Stomach (tissue), 9 donors: ENCODE data around the gene CNNM4. TPM values are rescaled to one million over a fixed set of nuclear protein-coding genes. Genes with fewer than 3 reads are reported as not detected.

ENCODE experiments used
- DNase-seq, 2 donors: peaks; one replicate each; pipeline versions ENCODE4 v3.0.0 to v3.0.0-alpha.2; 2013 to 2019
- H3K27ac ChIP-seq, 5 donors: fragments of 200-600 bp in 4 of 5; sonication (generic) in 4 of 5; one replicate each; pipeline ENCODE4 v1.5.1; 2013 to 2019; ENCODE audit warnings: mild to moderate bottlenecking in 1 of 5, moderate library complexity in 1 of 5
- H3K27me3 ChIP-seq, 3 donors: fragments of 200-600 bp; sonication (generic); one replicate each; pipeline ENCODE4 v1.5.1; 2017 to 2019; ENCODE audit warnings: mixed run types in 1 of 3
- H3K36me3 ChIP-seq, 4 donors: fragments of 200-600 bp; sonication (generic); 1 replicate in 3 of 4; 2 replicates in 1 of 4; pipeline ENCODE4 v1.5.1; 2016 to 2019
- H3K4me1 ChIP-seq, 4 donors: fragments of 200-600 bp; sonication (generic); one replicate each; pipeline ENCODE4 v1.5.1; 2016 to 2019
- H3K4me3 ChIP-seq, 4 donors: fragments of 200-600 bp; sonication (generic) in 3 of 4; one replicate each; pipeline ENCODE4 v1.5.1; 2016 to 2019; ENCODE audit warnings: mild to moderate bottlenecking in 1 of 4
- H3K9me3 ChIP-seq, 4 donors: fragments of 200-600 bp; sonication (generic); one replicate each; pipeline ENCODE4 v1.5.1; 2016 to 2019
- EP300 ChIP-seq: sonication (generic); formaldehyde crosslinking; IDR thresholded peaks from one replicate; pipeline ENCODE4 v1.6.1; 2017; ENCODE audit warnings: antibody characterized with exemption
- POLR2A ChIP-seq, 4 donors: fragments of 450-650 bp; IDR thresholded peaks; one replicate each; pipeline ENCODE4 v1.6.1; 2016; ENCODE audit warnings: antibody characterized with exemption in 4 of 4, control low read depth in 2 of 4, mild to moderate bottlenecking in 1 of 4, moderate library complexity in 1 of 4
- POLR2AphosphoS5 ChIP-seq, 3 donors: sonication (generic); formaldehyde crosslinking; IDR thresholded peaks; one replicate each; pipeline ENCODE4 v1.6.1; 2016; ENCODE audit warnings: antibody characterized with exemption in 3 of 3
- WGBS, 5 donors: extraction: QIAGEN DNeasy Blood & Tissue Kit in 3 of 5; methylation state at CpG; one replicate each; pipeline versions ENCODE4 v1.1.5 to v1.1.7; 2013 to 2018; 5-methylcytosine and 5-hydroxymethylcytosine counted together
- intact Hi-C: fragments of 100-400 bp; cut with DNase I; formaldehyde crosslinking; loops from one replicate; pipeline ENCODE4 v1.15.1; 2023; ENCODE audit warnings: low total_unique reads
- polyA plus RNA-seq, 3 donors: library from polyadenylated mRNA; stranded (reverse); fragments of 200-250 nt; gene quantifications; one replicate each; pipeline ENCODE4 v1.2.3, GENCODE V29; 2013
- total RNA-seq, 5 donors: library from RNA; depleted of rRNA; stranded (reverse); fragments of >200 nt; gene quantifications; one replicate each; pipeline versions ENCODE4 v1.1.0 to v1.2.3, GENCODE V29; 2014 to 2016
- TF ChIP-seq, protein P1 (sequence below), 7 experiments: fragments of 450-650 bp in 4 of 7; fragments of 200-600 bp in 3 of 7; sonication (generic) in 3 of 7; IDR thresholded peaks; one replicate each; pipeline ENCODE4 v1.5.1; 2016 to 2019; ENCODE audit warnings: antibody characterized with exemption in 7 of 7, control low read depth in 2 of 7, mild to moderate bottlenecking in 1 of 7
- donor health status: healthy with polysubstance abuse.
- donor health status: Bipolar disorder and iron deficiency.
- donor health status: healthy.

The CNNM4 gene
- total and polyA plus RNA-seq, 8 donors, result 1.2 to 26.6 (median 2.8) TPM

DNA sequence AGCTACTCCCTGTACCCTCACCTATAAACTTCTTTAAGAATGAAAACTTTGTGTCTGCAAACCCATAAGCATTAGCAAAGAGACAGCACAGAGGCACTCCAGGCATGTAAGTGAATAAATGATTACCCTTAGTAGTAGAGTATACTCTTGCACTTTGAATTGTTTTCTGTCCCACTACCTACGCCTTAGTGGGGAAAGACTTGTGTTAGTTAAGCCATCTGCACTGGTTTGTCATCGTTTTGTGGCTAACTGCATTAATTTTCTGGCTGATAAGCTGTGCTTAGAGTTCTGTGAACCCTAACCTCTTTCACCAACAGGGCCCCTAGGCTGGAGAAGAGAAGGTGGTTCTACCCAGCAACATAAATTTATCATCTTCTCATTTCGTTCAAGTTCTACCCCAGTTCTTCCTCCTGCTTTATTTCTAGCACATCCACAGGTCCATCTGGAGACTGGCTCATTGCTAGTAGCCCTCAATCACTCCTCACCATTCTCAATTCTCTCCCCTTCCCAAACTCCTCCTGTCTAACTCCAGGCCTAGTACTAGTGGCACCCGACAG, 21.5 kb upstream of the CNNM4 start:
- Histone ChIP-seq H3K4me3 (peak overlapping the region; percentile 63 to 98 (median 90)), H3K9me3 (no peaks in the 10 kb centered on the region), H3K27ac (peak overlapping the region; percentile 63 to 86 (median 77)), H3K27me3 (no peaks in the 10 kb centered on the region), H3K4me1 (peaks cover 8 to 60% (median 38%) of the 10 kb centered on the region in 4 donors), H3K36me3 (peaks cover 4 to 35% (median 19%) of the 10 kb centered on the region in 4 donors)
- WGBS, 5 donors, result 6 to 12% (median 9%) methylated on average over 4 of the region's 4 CpGs
- TF ChIP-seq POLR2AphosphoS5 (IDR thresholded peaks at IDR 0.05), result no peak
- TF ChIP-seq, protein P1, sequence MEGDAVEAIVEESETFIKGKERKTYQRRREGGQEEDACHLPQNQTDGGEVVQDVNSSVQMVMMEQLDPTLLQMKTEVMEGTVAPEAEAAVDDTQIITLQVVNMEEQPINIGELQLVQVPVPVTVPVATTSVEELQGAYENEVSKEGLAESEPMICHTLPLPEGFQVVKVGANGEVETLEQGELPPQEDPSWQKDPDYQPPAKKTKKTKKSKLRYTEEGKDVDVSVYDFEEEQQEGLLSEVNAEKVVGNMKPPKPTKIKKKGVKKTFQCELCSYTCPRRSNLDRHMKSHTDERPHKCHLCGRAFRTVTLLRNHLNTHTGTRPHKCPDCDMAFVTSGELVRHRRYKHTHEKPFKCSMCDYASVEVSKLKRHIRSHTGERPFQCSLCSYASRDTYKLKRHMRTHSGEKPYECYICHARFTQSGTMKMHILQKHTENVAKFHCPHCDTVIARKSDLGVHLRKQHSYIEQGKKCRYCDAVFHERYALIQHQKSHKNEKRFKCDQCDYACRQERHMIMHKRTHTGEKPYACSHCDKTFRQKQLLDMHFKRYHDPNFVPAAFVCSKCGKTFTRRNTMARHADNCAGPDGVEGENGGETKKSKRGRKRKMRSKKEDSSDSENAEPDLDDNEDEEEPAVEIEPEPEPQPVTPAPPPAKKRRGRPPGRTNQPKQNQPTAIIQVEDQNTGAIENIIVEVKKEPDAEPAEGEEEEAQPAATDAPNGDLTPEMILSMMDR (IDR thresholded peaks at IDR 0.05), result no peak
- no peak for TF ChIP-seq EP300
- intact Hi-C loops, result no loop called here
- no peak for DNase-seq

DNA sequence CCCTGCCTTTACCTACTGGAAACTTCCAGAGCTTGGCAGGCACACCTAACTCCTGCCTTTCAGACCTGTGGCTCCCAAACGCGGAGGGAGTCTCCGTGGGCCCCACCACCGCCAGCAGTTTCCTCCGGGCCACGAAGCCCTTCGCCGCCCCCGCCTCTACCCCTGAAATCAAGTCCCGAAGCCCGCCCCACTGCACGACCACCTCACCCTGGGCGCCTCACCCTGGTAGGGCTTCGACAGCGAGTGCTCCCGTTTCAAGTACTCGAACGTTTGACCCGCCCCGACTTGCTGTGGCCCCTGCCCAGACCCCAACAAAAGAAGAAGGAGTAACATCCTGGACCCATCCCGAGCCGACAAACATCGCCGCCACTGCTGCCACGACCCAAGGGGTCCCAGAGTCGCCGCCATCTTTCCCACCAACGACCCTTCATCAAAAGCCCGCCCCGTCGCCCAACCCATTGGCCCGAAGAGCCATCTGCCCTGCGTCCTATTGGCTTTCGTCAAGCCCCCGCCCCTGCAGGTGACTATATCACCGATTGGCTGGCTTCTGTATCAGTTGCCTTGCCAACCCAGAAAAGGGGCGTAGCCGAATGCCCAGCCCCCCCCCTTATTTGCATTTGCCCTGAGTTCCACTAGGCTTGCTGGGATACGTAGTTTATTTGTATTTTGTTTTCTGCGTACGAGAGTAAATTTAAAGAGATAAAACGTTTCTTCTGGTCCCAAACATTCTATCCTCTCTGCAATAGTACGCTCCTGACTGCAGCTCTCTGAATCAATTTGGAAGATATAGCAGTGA, 20.9 kb upstream of the CNNM4 start, which contains the start of gene LMAN2L:
TSS of gene LMAN2L (minus strand) at position 432 of the 796 bp plus-strand sequence. CDS start at position 408, 24 bp downstream.
- H3K27ac ChIP-seq, result peak within 1 kb of the TSS; percentile 63 to 86 (median 77)
- intact Hi-C loops, result no loop called here
- 0 to 1% (median 0%) methylated on average over 35 to 43 of the region's 43 CpGs for WGBS, 5 donors

DNA sequence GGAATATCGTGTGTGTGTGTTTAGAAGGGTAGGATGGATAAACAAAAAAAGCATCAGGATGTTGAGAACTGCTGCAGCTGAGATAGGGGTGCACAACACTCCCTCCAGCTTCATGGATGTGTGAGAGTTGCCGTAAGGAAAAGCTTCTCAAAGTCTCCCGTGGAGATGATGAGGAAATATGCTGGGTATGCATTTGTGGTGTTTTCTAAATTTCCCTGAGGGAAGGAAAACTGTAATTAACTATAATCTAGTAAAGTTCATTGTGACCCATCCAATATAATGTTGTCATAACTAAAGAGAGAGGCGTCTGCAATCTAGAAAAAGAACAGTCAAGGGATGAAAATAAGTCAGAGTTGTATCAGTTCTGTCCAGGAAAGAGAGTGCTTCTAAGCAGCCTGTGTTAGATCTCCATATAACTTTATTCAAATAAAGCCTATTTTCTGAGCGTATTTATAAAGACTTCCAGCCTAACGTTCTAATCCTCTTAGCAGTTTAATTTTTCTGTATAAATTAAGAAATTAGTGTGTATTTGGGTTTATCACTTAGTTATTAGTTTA, 13.6 kb upstream of the CNNM4 start:
- Histone ChIP-seq H3K27ac (no peak overlapping the region), H3K27me3 (no peaks in the 10 kb centered on the region), H3K36me3 (no peaks in the 10 kb centered on the region), H3K4me3 (no peak overlapping the region), H3K9me3 (no peaks in the 10 kb centered on the region), H3K4me1 (no peaks in the 10 kb centered on the region)
- intact Hi-C loops, result no loop called here
- 52 to 61% (median 59%) methylated on average over 6 of the region's 6 CpGs for WGBS, 5 donors
- no peak for DNase-seq
- TF ChIP-seq, protein P1 (IDR thresholded peaks at IDR 0.05), result no peak
- TF ChIP-seq EP300, result no peak
- TF ChIP-seq POLR2A (IDR thresholded peaks at IDR 0.05), result no peak
- no peak for TF ChIP-seq POLR2AphosphoS5 (IDR thresholded peaks at IDR 0.05)

More for the DNA sequence above, 20.9 kb upstream of the CNNM4 start, which contains the start of gene LMAN2L:
- Histone ChIP-seq H3K4me3 (peak within 1 kb of the TSS; percentile 63 to 98 (median 90)), H3K4me1 (peaks cover 8 to 53% (median 36%) of the 10 kb centered on the region in 4 donors), H3K27me3 (no peaks in the 10 kb centered on the region), H3K36me3 (peaks cover 0 to 28% (median 14%) of the 10 kb centered on the region in 4 donors), H3K9me3 (no peaks in the 10 kb centered on the region)
- TF ChIP-seq POLR2AphosphoS5 (IDR thresholded peaks at IDR 0.05), result peak in 2 of 3 donors; percentile 15 to 67
- TF ChIP-seq POLR2A (IDR thresholded peaks at IDR 0.05), result no peak
- TF ChIP-seq, protein P1 (IDR thresholded peaks at IDR 0.05), result peak in 1 of 7 experiments; percentile 4
- peak; percentile 98 to 99 for DNase-seq

DNA sequence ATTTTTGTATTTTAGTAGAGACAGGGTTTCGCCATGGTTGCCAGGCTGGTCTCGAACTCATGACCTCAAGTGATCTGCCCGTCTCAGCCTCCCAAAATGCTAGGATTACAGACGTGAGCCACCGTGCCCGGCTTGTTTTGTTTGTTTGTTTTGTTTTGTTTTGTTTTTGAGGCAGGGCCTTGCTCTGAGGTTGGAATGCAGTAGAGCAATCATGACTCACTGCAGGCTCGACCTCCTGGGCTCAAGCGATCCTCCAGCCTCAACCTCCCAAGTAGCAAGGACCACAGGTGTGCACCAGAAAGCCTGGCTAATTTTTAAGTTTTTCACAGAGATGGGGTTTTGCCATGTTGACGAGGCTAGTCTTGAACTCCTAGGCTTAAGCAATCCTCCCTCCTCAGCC, 8.9 kb upstream of the CNNM4 start:
- DNase-seq, result no peak
- WGBS, 5 donors, result 80 to 88% (median 84%) methylated on average over 9 of the region's 9 CpGs
- intact Hi-C loops, result no loop called here
- Histone ChIP-seq H3K27ac (no peak overlapping the region), H3K9me3 (no peaks in the 10 kb centered on the region), H3K4me3 (no peak overlapping the region), H3K36me3 (no peaks in the 10 kb centered on the region), H3K4me1 (no peaks in the 10 kb centered on the region), H3K27me3 (no peaks in the 10 kb centered on the region)
- TF ChIP-seq POLR2A (IDR thresholded peaks at IDR 0.05), result no peak
- no peak for TF ChIP-seq EP300
- no peak for TF ChIP-seq POLR2AphosphoS5 (IDR thresholded peaks at IDR 0.05)
- TF ChIP-seq, protein P1 (IDR thresholded peaks at IDR 0.05), result no peak
